Activated T-helper 1 cell treated with Interleukin-2 at 50 U/mL for 16 hours (primary cell): ENCODE results near the gene PARP15.
"Not testable (repeated sequence)": the region's sequence is repeated elsewhere in the genome, so short reads cannot be mapped to it uniquely, and the experiment has no call there.

ENCODE experiments used
- DNase-seq: peaks from one replicate; pipeline ENCODE4 v3.0.0-alpha.2; 2020; ENCODE audit warnings: low read depth

The PARP15 gene

GRCh38 chr3:122668930-122669730 lies 91.7 kb downstream of the PARP15 start:
- no peak for DNase-seq

GRCh38 chr3:122671553-122671952 lies 94.1 kb downstream of the PARP15 start:
- DNase-seq = no peak

- no peak for DNase-seq
Observed at GRCh38 chr3:122674339-122674738, 96.9 kb downstream of the PARP15 start.

DNA sequence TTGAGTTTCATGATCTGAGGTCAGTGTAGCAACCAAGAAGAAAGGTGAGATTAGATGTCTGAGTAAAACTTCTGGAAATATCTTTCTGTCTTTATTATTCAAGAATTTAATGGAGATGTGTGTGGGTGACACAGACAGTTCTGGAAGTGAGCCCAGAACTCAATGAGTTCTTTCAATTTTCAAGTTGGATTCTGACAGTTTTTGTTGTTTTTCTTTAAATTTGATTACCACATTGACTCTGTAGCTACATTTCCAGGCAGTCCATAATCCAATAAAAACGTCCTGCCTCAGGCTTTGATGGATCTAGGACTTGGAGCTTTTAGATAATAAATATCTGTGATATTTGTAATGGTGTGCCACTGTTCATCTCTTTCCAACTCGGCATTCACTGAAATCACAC lies 99.3 kb downstream of the PARP15 start:
- no peak for DNase-seq

GRCh38 chr3:122677216-122677615 lies 99.8 kb downstream of the PARP15 start:
- DNase-seq = no peak

DNA sequence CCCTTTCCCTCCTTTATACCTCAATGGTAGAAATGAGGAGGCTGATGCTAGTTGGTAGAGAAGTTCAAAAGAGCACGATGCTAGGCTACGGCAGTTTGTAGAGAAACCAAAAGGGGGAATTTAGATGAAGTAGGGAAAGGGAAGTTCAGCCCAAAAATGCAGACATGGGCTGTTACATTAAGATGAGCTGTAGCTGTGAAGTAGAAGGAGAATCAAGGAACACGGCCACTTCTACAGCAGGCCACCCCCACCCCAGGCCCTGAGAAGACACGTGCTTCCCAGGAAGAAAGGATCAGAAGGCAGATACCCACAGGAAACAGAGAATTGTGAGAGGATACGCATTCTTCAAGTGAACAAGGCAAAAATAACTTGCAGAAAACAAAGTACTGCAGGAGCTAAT lies 101.1 kb downstream of the PARP15 start:
- DNase-seq = no peak

DNA sequence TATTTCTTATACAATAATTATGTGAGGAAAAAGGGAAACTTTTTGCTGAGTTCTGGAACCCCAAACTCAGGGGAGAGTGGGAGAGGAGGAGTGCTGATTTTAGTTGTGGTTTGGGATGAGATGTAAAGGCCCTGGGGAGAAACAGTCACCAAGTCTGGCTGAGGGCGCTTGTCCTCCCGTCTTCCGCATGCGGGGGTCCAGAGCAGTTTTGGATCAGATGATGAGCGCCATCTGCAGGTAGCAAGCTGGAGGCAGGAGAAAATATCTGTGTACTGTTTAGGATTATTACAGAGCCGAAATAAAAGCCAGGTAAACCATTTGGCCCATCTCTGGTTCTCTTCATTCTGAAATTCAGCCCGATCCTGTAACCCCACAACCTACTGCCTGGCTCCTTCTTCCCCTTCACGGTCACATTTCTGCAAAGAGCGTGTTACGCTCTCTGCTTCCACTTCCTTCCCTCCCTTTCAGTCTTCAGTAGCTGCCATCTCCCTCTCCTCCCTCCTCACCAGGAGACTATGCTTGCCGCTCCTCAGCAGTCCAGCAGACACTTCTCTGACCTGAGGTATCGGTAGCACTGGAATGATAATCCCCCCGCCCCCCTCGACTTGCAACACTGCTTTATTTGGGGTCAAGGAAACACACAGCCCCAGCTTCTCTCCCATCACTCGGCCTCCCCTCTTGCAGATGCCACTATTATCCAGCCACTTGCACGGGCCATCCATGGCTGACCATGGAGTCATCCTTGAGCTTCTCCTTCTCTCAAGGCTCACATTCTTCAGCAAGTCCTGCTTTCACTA lies 101.8 kb downstream of the PARP15 start:
- DNase-seq = peak; percentile 67

DNA sequence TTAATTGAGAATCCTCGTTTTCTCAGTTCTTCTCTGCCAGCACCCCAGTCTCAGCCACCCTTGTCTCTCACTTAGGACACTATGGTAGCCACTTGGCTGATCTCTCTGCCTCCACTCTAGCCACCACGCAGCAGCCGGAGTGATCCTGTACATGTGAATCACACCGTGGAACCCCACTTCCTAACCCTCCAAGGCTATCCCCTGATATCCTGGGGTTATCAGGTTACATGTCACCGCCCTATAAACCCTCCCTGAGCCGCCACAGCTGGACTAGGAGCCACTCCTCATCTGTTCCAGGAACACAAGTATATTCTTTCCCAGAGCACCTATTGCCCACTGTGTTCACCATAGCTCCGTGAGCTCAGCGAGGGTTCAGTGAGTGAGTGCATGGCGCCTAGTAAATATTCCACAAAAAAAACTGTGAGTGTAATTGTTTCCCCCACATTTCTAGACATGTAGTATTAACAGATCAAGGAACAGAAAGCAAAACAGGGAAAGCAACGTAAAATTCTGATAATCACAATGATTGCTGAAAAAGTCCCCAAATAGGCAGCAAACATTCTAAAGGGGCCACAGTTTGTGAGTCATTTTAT lies 102.5 kb downstream of the PARP15 start:
- no peak for DNase-seq

DNA sequence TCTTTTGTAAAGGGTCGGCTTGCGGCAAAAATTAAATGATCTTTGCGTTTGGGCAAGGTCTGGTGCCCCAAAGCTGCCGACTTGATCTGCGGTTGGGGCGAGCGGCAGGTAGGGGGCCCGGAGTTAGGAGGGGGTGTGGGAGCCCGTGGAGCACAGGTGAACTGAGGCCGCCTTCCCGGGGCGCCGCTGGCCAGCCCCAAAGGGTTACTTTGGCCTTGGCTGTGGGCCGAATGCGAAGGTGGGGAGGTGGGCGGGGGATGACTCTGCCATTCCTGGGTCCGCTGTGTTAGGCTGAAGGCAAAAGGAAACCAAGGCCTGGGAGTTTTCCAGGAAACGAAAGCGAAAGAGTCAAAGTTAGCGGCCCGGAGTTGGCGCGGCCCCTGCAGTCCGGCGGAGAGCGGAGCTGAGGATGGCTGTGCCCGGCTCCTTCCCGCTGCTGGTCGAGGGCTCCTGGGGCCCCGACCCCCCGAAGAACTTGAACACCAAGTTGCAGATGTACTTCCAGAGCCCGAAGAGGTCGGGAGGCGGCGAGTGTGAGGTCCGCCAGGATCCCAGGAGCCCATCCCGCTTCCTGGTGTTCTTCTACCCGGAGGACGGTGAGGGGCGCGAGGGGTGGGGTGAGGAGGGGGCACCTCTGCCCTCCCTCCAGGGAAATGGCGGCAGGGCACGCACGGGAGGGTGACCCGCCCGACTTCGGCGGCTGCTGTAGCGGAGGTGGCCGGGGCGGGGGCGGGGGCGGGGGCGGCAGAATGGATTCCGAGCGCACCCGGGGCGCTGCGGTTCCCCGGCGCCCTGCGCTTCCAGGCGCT lies 103.2 kb downstream of the PARP15 start, which contains the start of gene PARP14:
Gene PARP14 (plus strand): TSS at position 365 of the 809 bp plus-strand sequence. CDS start 45 bp downstream, at position 410.
- DNase-seq = peak; percentile 32

GRCh38 chr3:122681284-122681973 lies 104.0 kb downstream of the PARP15 start:
- DNase-seq = no peak

DNA sequence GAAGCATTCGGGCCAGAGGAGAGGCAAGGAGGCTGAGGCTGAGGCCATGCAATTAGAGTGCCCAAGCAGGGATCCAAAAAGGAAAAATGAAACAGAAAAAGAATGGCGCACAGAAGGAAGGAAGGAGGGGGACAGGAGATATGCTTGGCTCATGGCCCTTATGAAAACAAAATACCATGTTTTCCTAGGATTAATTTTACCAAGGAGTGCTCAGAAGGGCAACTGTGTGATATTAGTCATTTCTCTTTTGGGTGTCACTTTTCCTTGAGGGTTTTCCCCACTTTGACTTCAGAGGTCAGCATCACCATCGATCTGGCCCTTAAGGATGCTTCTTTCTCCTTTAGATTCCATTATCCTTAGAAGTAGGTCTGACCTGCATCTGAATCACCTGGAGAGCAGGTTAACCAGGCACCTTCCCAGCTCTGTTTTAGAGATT lies 104.5 kb downstream of the PARP15 start:
- no peak for DNase-seq

DNA sequence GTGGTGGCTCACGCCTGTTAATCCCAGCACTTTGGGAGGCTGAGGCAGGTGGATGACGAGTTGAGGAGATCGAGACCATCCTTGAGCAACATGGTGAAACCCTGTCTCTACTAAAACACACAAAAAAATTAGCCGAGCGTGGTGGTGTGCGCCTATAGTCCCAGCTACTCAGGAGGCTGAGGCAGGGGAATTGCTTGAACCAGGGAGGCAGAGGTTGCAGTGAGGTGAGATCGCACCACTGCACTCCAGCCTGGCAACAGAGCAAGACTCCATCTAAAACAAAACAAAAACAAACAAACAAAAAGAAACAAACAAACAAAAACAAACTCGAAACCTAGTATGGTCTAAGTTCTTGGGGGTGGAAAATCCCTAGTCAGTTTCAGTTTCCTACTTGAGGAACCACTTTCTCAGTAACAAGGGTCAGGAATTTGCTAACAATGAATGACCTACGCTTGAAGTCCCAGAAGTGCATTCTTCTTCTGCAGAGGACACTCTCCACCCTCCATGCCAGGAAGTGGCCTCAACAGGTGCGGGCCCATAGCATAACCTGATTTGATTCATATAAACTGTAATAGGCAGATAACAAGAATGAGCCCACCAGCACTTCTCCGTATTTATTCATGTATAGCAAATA lies 105.4 kb downstream of the PARP15 start:
- not testable (repeated sequence) for DNase-seq

DNA sequence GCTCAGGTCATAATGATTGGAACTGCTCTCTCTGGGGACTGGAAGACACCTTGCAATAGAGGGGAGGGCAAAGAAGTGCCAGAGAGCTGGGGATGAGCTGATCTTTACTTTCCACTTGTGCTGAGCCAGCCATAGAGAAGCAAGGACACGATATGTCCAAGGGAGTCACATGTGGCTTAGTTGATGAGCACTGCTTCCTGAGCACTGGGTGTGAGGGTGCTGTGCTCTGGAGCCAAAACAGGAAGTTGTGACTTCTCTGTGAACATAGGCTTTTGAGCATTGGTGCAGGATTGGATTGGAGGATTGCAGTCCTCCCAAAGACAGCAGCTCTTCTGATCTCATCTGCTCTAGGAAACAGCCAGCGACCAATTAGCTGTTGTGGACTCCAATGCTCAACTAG lies 109.8 kb downstream of the PARP15 start:
- no peak for DNase-seq
